GM18499 (cell line): Measurements from ENCODE around the gene TEX101.

ENCODE experiments used
- ATAC-seq: cut with Tn5 transposase; IDR thresholded peaks from one replicate; pipeline ENCODE4 v1.9.1; 2021; ENCODE audit warnings: moderate number of reproducible peaks; ENCODE audit not compliant: insufficient read depth, unreplicated experiment

The TEX101 gene

GRCh38 chr19:43444531-43445287 lies 30.0 kb downstream of the TEX101 start:
- no peak for ATAC-seq

GRCh38 chr19:43445426-43445825 lies 30.7 kb downstream of the TEX101 start:
- ATAC-seq = no peak

GRCh38 chr19:43446746-43447489 lies 32.2 kb downstream of the TEX101 start:
- no peak for ATAC-seq

- ATAC-seq = no peak
Observed at GRCh38 chr19:43447655-43448054, 33.0 kb downstream of the TEX101 start.

- ATAC-seq = no peak
Observed at GRCh38 chr19:43450545-43450997, 35.9 kb downstream of the TEX101 start.

GRCh38 chr19:43452582-43452981 lies 37.9 kb downstream of the TEX101 start:
- no peak for ATAC-seq

GRCh38 chr19:43454031-43454430 lies 39.3 kb downstream of the TEX101 start:
- no peak for ATAC-seq

- no peak for ATAC-seq
Observed at GRCh38 chr19:43455321-43456113, 40.8 kb downstream of the TEX101 start.

GRCh38 chr19:43457809-43458208 lies 43.1 kb downstream of the TEX101 start:
- no peak for ATAC-seq

GRCh38 chr19:43460362-43461016 lies 45.8 kb downstream of the TEX101 start:
- ATAC-seq = no peak

- ATAC-seq = no peak
Observed at GRCh38 chr19:43461303-43461702, 46.6 kb downstream of the TEX101 start.

- ATAC-seq = no peak
Observed at GRCh38 chr19:43462383-43462782, 47.7 kb downstream of the TEX101 start.

GRCh38 chr19:43462785-43463380 lies 48.2 kb downstream of the TEX101 start:
- no peak for ATAC-seq

GRCh38 chr19:43463381-43464133 lies 48.9 kb downstream of the TEX101 start:
- ATAC-seq = peak; percentile 61

- ATAC-seq = peak; percentile 23
Observed at GRCh38 chr19:43464134-43464775, 49.6 kb downstream of the TEX101 start.

- ATAC-seq = no peak
Observed at GRCh38 chr19:43465468-43466120, 50.9 kb downstream of the TEX101 start, which contains the start of gene LYPD3. TSS of gene LYPD3 (minus strand) at chr19:43465608. CDS start at chr19:43465571, 37 bp downstream.

GRCh38 chr19:43466793-43467192 lies 52.1 kb downstream of the TEX101 start:
- ATAC-seq = no peak

- ATAC-seq = no peak
Observed at GRCh38 chr19:43467276-43467675, 52.6 kb downstream of the TEX101 start.
